ENCODE results near the gene IZUMO3.

DNA sequence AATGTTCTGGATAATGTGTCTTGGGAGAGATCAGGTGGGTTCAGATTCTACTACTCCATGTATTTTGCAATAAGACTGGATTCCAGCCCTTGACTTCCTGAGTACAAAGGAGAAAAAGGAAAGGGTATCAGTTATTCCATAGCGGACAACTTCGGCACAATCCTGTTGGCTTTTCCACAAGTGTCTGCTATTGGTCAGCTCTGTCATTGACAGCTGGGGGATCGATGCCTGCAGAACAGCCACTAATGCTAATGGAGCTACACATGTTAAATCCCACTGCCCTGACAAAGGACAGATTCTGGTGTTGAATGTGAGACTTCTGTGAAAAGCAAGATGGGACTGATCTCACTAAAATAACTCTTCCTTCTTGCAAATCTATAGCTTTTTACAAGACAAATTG is 41.2 kb downstream of the IZUMO3 start:
- TF ChIP-seq POLR2A (IDR thresholded peaks at IDR 0.05) (no peak), CTCF (IDR thresholded peaks at IDR 0.05) (no peak), POLR2AphosphoS5 (IDR thresholded peaks at IDR 0.05; ENCODE audit: insufficient read depth in 1 of 2, low read depth in 1 of 2) (no peak)
